ENCODE data around the gene CNOT3.

DNA sequence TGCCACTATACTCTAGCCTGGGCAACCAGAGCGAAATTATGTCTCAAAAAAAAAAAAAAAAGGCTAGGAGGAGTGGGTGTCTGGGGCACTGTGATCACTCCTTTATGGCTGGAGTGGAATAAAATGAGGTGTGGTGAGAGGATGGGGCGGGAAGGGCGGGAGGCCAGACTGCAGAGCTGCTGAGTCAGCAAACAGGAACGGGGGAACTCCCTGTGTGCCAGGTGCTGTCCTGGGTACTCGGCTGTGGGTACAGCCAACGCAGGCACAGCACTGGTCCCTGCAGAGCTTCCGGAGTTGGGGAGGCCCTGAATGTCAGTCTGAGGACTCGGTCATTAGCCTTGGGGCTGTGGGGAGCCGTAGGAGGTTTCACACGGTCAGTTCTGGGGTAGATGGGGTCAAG lies 16.3 kb upstream of the CNOT3 start:
- TF ChIP-seq, protein P1, sequence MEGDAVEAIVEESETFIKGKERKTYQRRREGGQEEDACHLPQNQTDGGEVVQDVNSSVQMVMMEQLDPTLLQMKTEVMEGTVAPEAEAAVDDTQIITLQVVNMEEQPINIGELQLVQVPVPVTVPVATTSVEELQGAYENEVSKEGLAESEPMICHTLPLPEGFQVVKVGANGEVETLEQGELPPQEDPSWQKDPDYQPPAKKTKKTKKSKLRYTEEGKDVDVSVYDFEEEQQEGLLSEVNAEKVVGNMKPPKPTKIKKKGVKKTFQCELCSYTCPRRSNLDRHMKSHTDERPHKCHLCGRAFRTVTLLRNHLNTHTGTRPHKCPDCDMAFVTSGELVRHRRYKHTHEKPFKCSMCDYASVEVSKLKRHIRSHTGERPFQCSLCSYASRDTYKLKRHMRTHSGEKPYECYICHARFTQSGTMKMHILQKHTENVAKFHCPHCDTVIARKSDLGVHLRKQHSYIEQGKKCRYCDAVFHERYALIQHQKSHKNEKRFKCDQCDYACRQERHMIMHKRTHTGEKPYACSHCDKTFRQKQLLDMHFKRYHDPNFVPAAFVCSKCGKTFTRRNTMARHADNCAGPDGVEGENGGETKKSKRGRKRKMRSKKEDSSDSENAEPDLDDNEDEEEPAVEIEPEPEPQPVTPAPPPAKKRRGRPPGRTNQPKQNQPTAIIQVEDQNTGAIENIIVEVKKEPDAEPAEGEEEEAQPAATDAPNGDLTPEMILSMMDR (IDR thresholded peaks at IDR 0.05) = no peak
- no peak for TF ChIP-seq POLR2A (IDR thresholded peaks at IDR 0.05)
- no peak for TF ChIP-seq POLR2AphosphoS5 (IDR thresholded peaks at IDR 0.05)

Data from breast epithelium (tissue), 3 donors.